H1 (cell line): ENCODE results near the gene GIN1. TPM values are rescaled to one million over a fixed set of nuclear protein-coding genes. Genes with fewer than 3 reads are reported as not detected.
"Not testable (repeated sequence)": the region's sequence is repeated elsewhere in the genome, so short reads cannot be mapped to it uniquely, and the experiment has no call there.

Experiments
- CTCF ChIA-PET: fragments of 300-600 bp; sonication (Branson Sonifier 250); formaldehyde crosslinking; loops from one replicate; lab custom pipeline; 2021; ENCODE audit not compliant: partially characterized antibody; lab: Charles Lee
- POLR2A ChIA-PET: fragments of 300-600 bp; sonication (Branson Sonifier 250); formaldehyde crosslinking; loops from one replicate; lab custom pipeline; 2021; ENCODE audit warnings: inconsistent platforms; ENCODE audit not compliant: partially characterized antibody; lab: Charles Lee
- DNase-seq, 2 experiments: peaks; one replicate each; pipeline versions ENCODE4 v3.0.0 to v3.0.0-alpha.2; 2010 to 2022; ENCODE audit warnings: low spot score in 2 of 2, low read depth in 1 of 2, mixed read lengths in 1 of 2
- FAIRE-seq: peaks from 2 replicates; lab custom pipeline; 2011; peaks lifted over from hg19 to GRCh38; lab: Jason Lieb, UNC
- H2AFZ ChIP-seq: 2 replicates; pipeline ENCODE4 v1.8.1; 2012; ENCODE audit warnings: low read length, inconsistent platforms
- H2AK5ac ChIP-seq: 2 replicates; pipeline ENCODE4 v1.6.1; 2013; ENCODE audit warnings: low read depth, low read length
- H2BK120ac ChIP-seq: replicated peaks from 2 replicates; pipeline ENCODE3; 2013; ENCODE audit warnings: low read depth, low read length, inconsistent platforms
- H2BK12ac ChIP-seq: 2 replicates; pipeline ENCODE4 v1.6.1; 2013; ENCODE audit warnings: low read depth, low read length
- H2BK15ac ChIP-seq: 2 replicates; pipeline ENCODE4 v1.6.1; 2013; ENCODE audit warnings: low read length
- H2BK20ac ChIP-seq: 2 replicates; pipeline ENCODE4 v1.6.1; 2013; ENCODE audit warnings: low read length
- H2BK5ac ChIP-seq: 2 replicates; pipeline ENCODE4 v1.6.1; 2013; ENCODE audit warnings: low read depth, low read length
- H3K14ac ChIP-seq: 2 replicates; pipeline ENCODE4 v1.6.1; 2013; ENCODE audit warnings: inconsistent platforms; ENCODE audit not compliant: insufficient read length
- H3K18ac ChIP-seq: 2 replicates; pipeline ENCODE4 v1.6.1; 2013; ENCODE audit warnings: low read length; ENCODE audit errors: extremely low read depth
- H3K23ac ChIP-seq: 2 replicates; pipeline ENCODE4 v1.6.1; 2013; ENCODE audit warnings: inconsistent platforms; ENCODE audit not compliant: insufficient read length
- H3K23me2 ChIP-seq: 2 replicates; pipeline ENCODE4 v1.6.1; 2013; ENCODE audit warnings: low read depth, low read length
- H3K27ac ChIP-seq: 2 replicates; pipeline ENCODE4 v1.6.1; 2011; ENCODE audit warnings: low read depth, low read length, inconsistent platforms
- H3K27me3 ChIP-seq, 4 experiments: replicated peaks in 1 of 4; 1 replicate in 1 of 4; 2 replicates in 3 of 4; pipeline versions ENCODE4 v1.6.1 to v1.8.1; 2011 to 2013; ENCODE audit warnings: low read length in 3 of 4, mild to moderate bottlenecking in 3 of 4, inconsistent platforms in 2 of 4, mixed read lengths in 2 of 4, moderate library complexity in 1 of 4; ENCODE audit not compliant: control insufficient read depth in 3 of 4, insufficient read depth in 3 of 4; ENCODE audit errors: extremely low read depth in 1 of 4
- H3K36me3 ChIP-seq, 4 experiments: 2 replicates each; pipeline versions ENCODE4 v1.6.1 to v1.8.1; 2011 to 2013; ENCODE audit warnings: mild to moderate bottlenecking in 4 of 4, low read length in 3 of 4, moderate library complexity in 2 of 4, control low read depth in 1 of 4, inconsistent platforms in 1 of 4; ENCODE audit not compliant: insufficient read depth in 4 of 4, control insufficient read depth in 2 of 4
- H3K4ac ChIP-seq: replicated peaks from 2 replicates; pipeline ENCODE3; 2013; ENCODE audit warnings: low read length, low read depth, mixed read lengths, inconsistent platforms; ENCODE audit not compliant: insufficient read length
- H3K4me1 ChIP-seq, 4 experiments: replicated peaks in 1 of 4; 1 replicate in 1 of 4; 2 replicates in 3 of 4; pipeline versions ENCODE4 v1.6.1 to v1.8.1; 2011 to 2013; ENCODE audit warnings: low read length in 3 of 4, inconsistent platforms in 2 of 4, mixed read lengths in 1 of 4; ENCODE audit not compliant: insufficient read depth in 4 of 4, control insufficient read depth in 3 of 4
- H3K4me2 ChIP-seq, 2 experiments: 2 replicates each; pipeline versions ENCODE4 v1.6.1 to v1.8.1; 2011 to 2013; ENCODE audit warnings: low read depth in 2 of 2, low read length in 2 of 2, control low read depth in 1 of 2, inconsistent platforms in 1 of 2, mild to moderate bottlenecking in 1 of 2; ENCODE audit not compliant: insufficient read depth in 1 of 2
- H3K4me3 ChIP-seq, 4 experiments: fragments of 200-600, 300-600 bp in 1 of 4; sonication (generic), shearing (Covaris generic), sonication (Bioruptor Twin) in 1 of 4; 2 replicates each; pipeline versions ENCODE4 v1.5.1 to v1.8.1; 2011 to 2016; ENCODE audit warnings: low read length in 4 of 4, low read depth in 3 of 4, control low read depth in 2 of 4, inconsistent platforms in 2 of 4, mild to moderate bottlenecking in 2 of 4, mixed read lengths in 1 of 4, moderate library complexity in 1 of 4; ENCODE audit not compliant: insufficient read depth in 2 of 4; ENCODE audit errors: extremely low read depth in 1 of 4
- H3K56ac ChIP-seq: replicated peaks from 2 replicates; pipeline ENCODE3; 2013; ENCODE audit warnings: low read depth, mild to moderate bottlenecking, mixed read lengths, low read length, inconsistent platforms; ENCODE audit not compliant: insufficient read length
- H3K79me1 ChIP-seq: 2 replicates; pipeline ENCODE4 v1.6.1; 2013; ENCODE audit warnings: low read depth, low read length, control low read depth
- H3K79me2 ChIP-seq, 2 experiments: 2 replicates each; pipeline versions ENCODE4 v1.6.1 to v1.8.1; 2012 to 2013; ENCODE audit warnings: low read length in 2 of 2, mild to moderate bottlenecking in 2 of 2, inconsistent platforms in 1 of 2; ENCODE audit not compliant: insufficient read depth in 2 of 2, control insufficient read depth in 1 of 2
- H3K9ac ChIP-seq, 4 experiments: replicated peaks in 1 of 4; 1 replicate in 1 of 4; 2 replicates in 3 of 4; pipeline versions ENCODE4 v1.6.1 to v1.8.1; 2011 to 2013; ENCODE audit warnings: low read depth in 3 of 4, low read length in 3 of 4, control low read depth in 2 of 4, mild to moderate bottlenecking in 2 of 4, moderate library complexity in 2 of 4, inconsistent platforms in 1 of 4; ENCODE audit errors: extremely low read depth in 1 of 4
- H3K9me3 ChIP-seq, 2 experiments: 2 replicates each; pipeline versions ENCODE4 v1.6.1 to v1.8.1; 2012 to 2013; ENCODE audit warnings: mild to moderate bottlenecking in 2 of 2, moderate library complexity in 2 of 2, control low read depth in 1 of 2, inconsistent platforms in 1 of 2, low read depth in 1 of 2, low read length in 1 of 2, mixed read lengths in 1 of 2; ENCODE audit not compliant: insufficient read depth in 2 of 2
- H4K20me1 ChIP-seq, 2 experiments: replicated peaks in 1 of 2; 2 replicates each; pipeline versions ENCODE3 to v1.8.1; 2011 to 2013; ENCODE audit warnings: inconsistent platforms in 2 of 2, low read length in 2 of 2, mild to moderate bottlenecking in 1 of 2; ENCODE audit not compliant: insufficient read depth in 2 of 2, control insufficient read depth in 1 of 2
- H4K5ac ChIP-seq: 2 replicates; pipeline ENCODE4 v1.6.1; 2013; ENCODE audit warnings: low read length, low read depth, mixed read lengths, inconsistent platforms; ENCODE audit not compliant: insufficient read length
- H4K8ac ChIP-seq: 2 replicates; pipeline ENCODE4 v1.8.0; 2013; ENCODE audit warnings: mild to moderate bottlenecking, moderate library complexity, low read length, inconsistent platforms; ENCODE audit not compliant: insufficient read depth; ENCODE audit errors: extremely low read depth
- H4K91ac ChIP-seq: replicated peaks from 2 replicates; pipeline ENCODE3; 2013; ENCODE audit warnings: low read length, mixed read lengths, inconsistent platforms; ENCODE audit not compliant: insufficient read length
- WGBS, 2 experiments: shearing (Covaris generic) in 1 of 2; methylation state at CpG; one replicate each; pipeline versions ENCODE4 v1.1.6 to v1.1.7; 2013 to 2015; ENCODE audit warnings: low lambda C conversion rate in 2 of 2, mixed read lengths in 2 of 2, inconsistent platforms in 1 of 2, low coverage in 1 of 2, missing lambda C conversion rate in 1 of 2; ENCODE audit not compliant: insufficient replicate concordance in 2 of 2, insufficient coverage in 1 of 2, insufficient read length in 1 of 2; ENCODE audit errors: extremely low coverage in 1 of 2, missing lambda C conversion rate in 1 of 2; 5-methylcytosine and 5-hydroxymethylcytosine counted together
- polyA plus RNA-seq, 7 experiments: library from polyadenylated mRNA; depleted of rRNA in 3 of 7; stranded (reverse) in 5 of 7; unstranded in 2 of 7; fragments of >200 nt in 5 of 7; fragments of 200-250 nt in 2 of 7; gene quantifications; 1 replicate in 5 of 7; 2 replicates in 1 of 7; 4 replicates in 1 of 7; pipeline versions ENCODE4 v1.2.1 to v1.2.3, GENCODE V29; 2011 to 2013; ENCODE audit warnings: missing spikeins in 2 of 7, mixed read lengths in 2 of 7
- total RNA-seq: library from RNA; stranded (reverse); fragmentation: NEBNext Ultra II Directional; extraction: Animal tissue kit (Norgen Biotek cat#: 25700); gene quantifications from 2 replicates; pipeline ENCODE4 v1.2.1, GENCODE V29; 2021

GIN1 gene
- total and polyA plus RNA-seq, 2 of the 8 experiments (the other 6 are each of a cell fraction or from before 2014, with no cell fraction given), result 1.9 to 7.1 TPM

GRCh38 chr5:103073500-103073899 lies 46.4 kb downstream of the GIN1 start:
- H2AK5ac ChIP-seq, H2BK120ac ChIP-seq, H3K27me3 ChIP-seq, H3K79me1 ChIP-seq, H3K36me3 ChIP-seq, H4K91ac ChIP-seq, H4K20me1 ChIP-seq, H3K23ac ChIP-seq, CTCF ChIA-PET, H2BK12ac ChIP-seq, H3K4me1 ChIP-seq, H2BK20ac ChIP-seq, DNase-seq, H2AFZ ChIP-seq, H3K56ac ChIP-seq, POLR2A ChIA-PET, H2BK15ac ChIP-seq, H2BK5ac ChIP-seq, H3K27ac ChIP-seq, H3K14ac ChIP-seq, H3K79me2 ChIP-seq, H3K4ac ChIP-seq, H4K8ac ChIP-seq, H3K18ac ChIP-seq, H4K5ac ChIP-seq, H3K9ac ChIP-seq, H3K23me2 ChIP-seq, H3K4me2 ChIP-seq, FAIRE-seq, H3K4me3 ChIP-seq: not testable (repeated sequence)
- WGBS, 2 experiments, result 90% methylated on average over 4 of the region's 4 CpGs; no CpG with 5 or more reads in 1 of the 2 experiments
- peaks cover 15 to 20% of the 10 kb centered on the region in 2 experiments for H3K9me3 ChIP-seq
